H9 (cell line): ENCODE data around the gene SAC3D1. TPM values are rescaled to one million over a fixed set of nuclear protein-coding genes. Genes with fewer than 3 reads are reported as not detected.

Experiments
- DNase-seq: peaks from one replicate; pipeline ENCODE4 v3.0.0-alpha.2; 2017
- H2AFZ ChIP-seq: one replicate; pipeline ENCODE4 v1.6.1; 2013; ENCODE audit warnings: mild to moderate bottlenecking, low read length, control low read depth, moderate library complexity
- H2AK5ac ChIP-seq: 2 replicates; pipeline ENCODE4 v1.6.1; 2013; ENCODE audit warnings: low read length, control low read depth, mixed read lengths; ENCODE audit not compliant: insufficient read length
- H2BK120ac ChIP-seq: one replicate; pipeline ENCODE4 v1.6.1; 2013; ENCODE audit warnings: low read depth, mild to moderate bottlenecking, low read length, control low read depth, inconsistent platforms; ENCODE audit not compliant: poor library complexity, severe bottlenecking
- H2BK12ac ChIP-seq: 2 replicates; pipeline ENCODE4 v1.6.1; 2013; ENCODE audit warnings: low read length, control low read depth, mixed read lengths, low read depth; ENCODE audit not compliant: insufficient read length
- H2BK15ac ChIP-seq: 2 replicates; pipeline ENCODE4 v1.6.1; 2013; ENCODE audit warnings: low read depth, low read length, control low read depth
- H2BK20ac ChIP-seq: one replicate; pipeline ENCODE4 v1.6.1; 2013; ENCODE audit warnings: low read depth, mild to moderate bottlenecking, low read length, control low read depth, inconsistent platforms; ENCODE audit not compliant: poor library complexity, severe bottlenecking
- H2BK5ac ChIP-seq: 2 replicates; pipeline ENCODE4 v1.6.1; 2013; ENCODE audit warnings: low read length, control low read depth, mixed read lengths; ENCODE audit not compliant: insufficient read length
- H3K14ac ChIP-seq: 2 replicates; pipeline ENCODE4 v1.6.1; 2013; ENCODE audit warnings: low read length, control low read depth; ENCODE audit not compliant: insufficient read depth
- H3K18ac ChIP-seq: 2 replicates; pipeline ENCODE4 v1.6.1; 2013; ENCODE audit warnings: low read depth, mild to moderate bottlenecking, mixed read lengths, low read length, control low read depth; ENCODE audit not compliant: insufficient read length
- H3K23ac ChIP-seq: 2 replicates; pipeline ENCODE4 v1.6.1; 2013; ENCODE audit warnings: low read length, control low read depth, mixed read lengths, low read depth; ENCODE audit not compliant: insufficient read length
- H3K23me2 ChIP-seq: 2 replicates; pipeline ENCODE4 v1.6.1; 2013; ENCODE audit warnings: low read depth, mild to moderate bottlenecking, mixed read lengths, low read length, control low read depth; ENCODE audit not compliant: insufficient read length, poor library complexity, severe bottlenecking
- H3K27ac ChIP-seq: 2 replicates; pipeline ENCODE4 v1.5.1; 2013; ENCODE audit warnings: low read length, control low read depth, mixed read lengths, low read depth; ENCODE audit not compliant: insufficient read length
- H3K27me3 ChIP-seq: 2 replicates; pipeline ENCODE4 v1.6.1; 2013; ENCODE audit warnings: low read length, control low read depth, inconsistent platforms; ENCODE audit not compliant: insufficient read depth
- H3K4ac ChIP-seq: 2 replicates; pipeline ENCODE4 v1.6.1; 2013; ENCODE audit warnings: low read depth, mild to moderate bottlenecking, control low read depth, inconsistent platforms, low read length, moderate library complexity
- H3K4me1 ChIP-seq: 2 replicates; pipeline ENCODE4 v1.6.1; 2013; ENCODE audit warnings: low read length, control low read depth, inconsistent platforms; ENCODE audit not compliant: insufficient read depth
- H3K4me2 ChIP-seq: 2 replicates; pipeline ENCODE4 v1.6.1; 2013; ENCODE audit warnings: low read length, control low read depth, mixed read lengths; ENCODE audit not compliant: insufficient read length, insufficient read depth
- H3K56ac ChIP-seq: 2 replicates; pipeline ENCODE4 v1.6.1; 2013; ENCODE audit warnings: low read depth, mild to moderate bottlenecking, mixed read lengths, low read length, control low read depth; ENCODE audit not compliant: insufficient read length
- H3K79me1 ChIP-seq: 2 replicates; pipeline ENCODE4 v1.6.1; 2013; ENCODE audit warnings: low read depth, mild to moderate bottlenecking, moderate library complexity, low read length, control low read depth, inconsistent platforms; ENCODE audit not compliant: insufficient read depth, poor library complexity, severe bottlenecking
- H3K79me2 ChIP-seq: 2 replicates; pipeline ENCODE4 v1.6.1; 2013; ENCODE audit warnings: low read length, control low read depth, inconsistent platforms; ENCODE audit not compliant: insufficient read depth
- H3K9ac ChIP-seq: 2 replicates; pipeline ENCODE4 v1.6.1; 2013; ENCODE audit warnings: low read length, control low read depth, mixed read lengths; ENCODE audit not compliant: insufficient read length; ENCODE audit errors: extremely low read depth
- H3K9me3 ChIP-seq: one replicate; pipeline ENCODE4 v1.6.1; 2013; ENCODE audit warnings: low read depth, low read length, inconsistent platforms; ENCODE audit not compliant: control insufficient read depth
- H3T11ph ChIP-seq: one replicate; pipeline ENCODE4 v1.6.1; 2013; ENCODE audit warnings: mild to moderate bottlenecking, low read length, control low read depth, inconsistent platforms
- H4K20me1 ChIP-seq: one replicate; pipeline ENCODE4 v1.6.1; 2013; ENCODE audit not compliant: control insufficient read depth, insufficient read length, insufficient read depth
- H4K5ac ChIP-seq: 2 replicates; pipeline ENCODE4 v1.6.1; 2013; ENCODE audit warnings: low read depth, mild to moderate bottlenecking, mixed read lengths, low read length, control low read depth; ENCODE audit not compliant: insufficient read length
- H4K8ac ChIP-seq: replicated peaks from 2 replicates; pipeline ENCODE4 v1.6.1; 2013; ENCODE audit warnings: low read length, control low read depth, mixed read lengths, low read depth; ENCODE audit not compliant: insufficient read length
- H4K91ac ChIP-seq: 2 replicates; pipeline ENCODE4 v1.6.1; 2013; ENCODE audit warnings: low read depth, mild to moderate bottlenecking, moderate library complexity, mixed read lengths, low read length, control low read depth; ENCODE audit not compliant: insufficient read length
- H3K27ac Mint-ChIP-seq, 3 experiments: 2 replicates in 2 of 3; 3 replicates in 1 of 3; pipeline ENCODE4 v1.8.0; 2020 to 2021; ENCODE audit warnings: mixed read lengths in 3 of 3, mild to moderate bottlenecking in 1 of 3, moderate library complexity in 1 of 3
- H3K27me3 Mint-ChIP-seq: 2 replicates; pipeline ENCODE4 v1.8.0; 2021; ENCODE audit warnings: low read depth, mild to moderate bottlenecking, moderate library complexity, mixed read lengths
- H3K36me3 Mint-ChIP-seq, 3 experiments: 2 replicates in 2 of 3; 3 replicates in 1 of 3; pipeline ENCODE4 v1.8.0; 2020 to 2021; ENCODE audit warnings: low read depth in 3 of 3, mixed read lengths in 3 of 3; ENCODE audit not compliant: insufficient read depth in 1 of 3
- H3K4me1 Mint-ChIP-seq, 2 experiments: 2 replicates each; pipeline ENCODE4 v1.8.0; 2020; ENCODE audit warnings: mixed read lengths in 2 of 2
- H3K4me3 Mint-ChIP-seq, 2 experiments: 2 replicates in 1 of 2; 3 replicates in 1 of 2; pipeline ENCODE4 v1.8.0; 2020 to 2021; ENCODE audit warnings: mild to moderate bottlenecking in 2 of 2, mixed read lengths in 2 of 2, moderate library complexity in 1 of 2
- H3K9me3 Mint-ChIP-seq, 2 experiments: 2 replicates in 1 of 2; 3 replicates in 1 of 2; pipeline ENCODE4 v1.8.0; 2020; ENCODE audit warnings: mild to moderate bottlenecking in 2 of 2, mixed read lengths in 2 of 2, moderate library complexity in 1 of 2
- WGBS: extraction: QIAGEN DNeasy Blood & Tissue Kit; methylation state at CpG from one replicate; pipeline ENCODE4 v1.1.7; 2013; ENCODE audit warnings: missing lambda C conversion rate, low lambda C conversion rate, mixed read lengths; ENCODE audit not compliant: insufficient read length; ENCODE audit errors: extremely low coverage; 5-methylcytosine and 5-hydroxymethylcytosine counted together
- total RNA-seq: library from RNA; stranded (reverse); gene quantifications from 2 replicates; pipeline ENCODE4 v1.2.1, GENCODE V29; 2021
- TF ChIP-seq, protein P1 (sequence below): fragments of 200-600 bp; sonication (generic); conservative IDR thresholded peaks from 3 replicates; pipeline ENCODE4 v1.8.0; 2021; ENCODE audit warnings: antibody characterized with exemption, mild to moderate bottlenecking

The SAC3D1 gene
- total RNA-seq, 1 experiment from 2014 or later, result 20.7 TPM

DNA sequence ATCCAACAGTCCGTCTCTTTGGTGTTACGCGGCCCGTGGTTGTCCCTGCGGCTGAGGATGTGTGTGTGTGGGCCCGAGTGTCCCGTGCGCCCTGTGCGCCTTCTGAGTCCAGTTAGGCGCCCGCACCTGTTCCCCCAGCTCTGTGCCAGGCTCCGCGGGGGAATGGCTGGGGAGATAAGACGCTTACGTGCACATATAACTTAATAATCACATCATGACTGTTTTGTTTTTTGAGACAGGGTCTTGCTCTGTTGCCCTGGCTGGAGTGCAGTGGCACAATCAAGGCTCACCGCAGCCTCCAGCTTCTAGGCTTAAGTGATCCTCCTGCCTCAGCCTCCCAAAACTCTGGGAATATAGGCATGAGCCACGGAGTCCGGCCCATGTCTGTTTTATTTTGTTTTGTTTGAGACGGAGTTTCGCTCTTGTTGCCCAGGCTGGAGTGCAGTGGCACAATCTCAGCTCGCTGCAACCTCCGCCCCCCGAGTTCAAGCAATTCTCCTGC lies 26.2 kb upstream of the SAC3D1 start:
- H3K36me3 Mint-ChIP-seq, result peaks cover 19 to 46% (median 37%) of the 10 kb centered on the region in 3 experiments
- Histone ChIP-seq H3K4ac (no peak overlapping the region), H3K79me2 (no peaks in the 10 kb centered on the region), H3K27me3 (no peaks in the 10 kb centered on the region), H4K8ac (no peak overlapping the region), H3T11ph (no peak overlapping the region), H2BK120ac (no peak overlapping the region), H2BK12ac (no peak overlapping the region), H3K9ac (no peak overlapping the region), H4K91ac (no peak overlapping the region), H3K14ac (no peak overlapping the region), H3K4me2 (peak overlapping the region; percentile 41), H2AFZ (no peak overlapping the region), H2BK5ac (no peak overlapping the region), H3K18ac (no peak overlapping the region), H2AK5ac (no peak overlapping the region), H3K4me1 (no peaks in the 10 kb centered on the region), H2BK20ac (no peak overlapping the region), H3K27ac (no peak overlapping the region), H4K5ac (no peak overlapping the region), H3K79me1 (peaks cover 2% of the 10 kb centered on the region), H3K9me3 (no peaks in the 10 kb centered on the region), H3K56ac (no peak overlapping the region), H3K23ac (no peak overlapping the region), H2BK15ac (no peak overlapping the region; the same call in 1 of the 2 replicates), H3K23me2 (peaks cover 7% of the 10 kb centered on the region), H4K20me1 (no peaks in the 10 kb centered on the region)
- H3K27ac Mint-ChIP-seq, result peak overlapping the region; percentile 40 to 89 (median 68); a peak in 4 of 7 replicates
- no CpG with 5 or more reads among the region's 23 CpGs for WGBS
- TF ChIP-seq, protein P1, sequence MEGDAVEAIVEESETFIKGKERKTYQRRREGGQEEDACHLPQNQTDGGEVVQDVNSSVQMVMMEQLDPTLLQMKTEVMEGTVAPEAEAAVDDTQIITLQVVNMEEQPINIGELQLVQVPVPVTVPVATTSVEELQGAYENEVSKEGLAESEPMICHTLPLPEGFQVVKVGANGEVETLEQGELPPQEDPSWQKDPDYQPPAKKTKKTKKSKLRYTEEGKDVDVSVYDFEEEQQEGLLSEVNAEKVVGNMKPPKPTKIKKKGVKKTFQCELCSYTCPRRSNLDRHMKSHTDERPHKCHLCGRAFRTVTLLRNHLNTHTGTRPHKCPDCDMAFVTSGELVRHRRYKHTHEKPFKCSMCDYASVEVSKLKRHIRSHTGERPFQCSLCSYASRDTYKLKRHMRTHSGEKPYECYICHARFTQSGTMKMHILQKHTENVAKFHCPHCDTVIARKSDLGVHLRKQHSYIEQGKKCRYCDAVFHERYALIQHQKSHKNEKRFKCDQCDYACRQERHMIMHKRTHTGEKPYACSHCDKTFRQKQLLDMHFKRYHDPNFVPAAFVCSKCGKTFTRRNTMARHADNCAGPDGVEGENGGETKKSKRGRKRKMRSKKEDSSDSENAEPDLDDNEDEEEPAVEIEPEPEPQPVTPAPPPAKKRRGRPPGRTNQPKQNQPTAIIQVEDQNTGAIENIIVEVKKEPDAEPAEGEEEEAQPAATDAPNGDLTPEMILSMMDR, result no peak
- H3K27me3 Mint-ChIP-seq, result no peaks in the 10 kb centered on the region; the same call in 1 of the 2 replicates
- peaks cover 6 to 9% of the 10 kb centered on the region in 2 experiments for H3K4me1 Mint-ChIP-seq
- H3K4me3 Mint-ChIP-seq, result peak overlapping the region; percentile 83 to 92
- DNase-seq, result peak; percentile 42
- H3K9me3 Mint-ChIP-seq, result no peaks in the 10 kb centered on the region
